Skeletal muscle tissue (tissue), 4 donors: ENCODE results near the gene FBXW7. TPM values are rescaled to one million over a fixed set of nuclear protein-coding genes. Genes with fewer than 3 reads are reported as not detected.

Experiments
- H3K27ac ChIP-seq: one replicate; pipeline ENCODE4 v1.7.0; 2013; ENCODE audit warnings: mild to moderate bottlenecking, low read depth, low read length, inconsistent platforms
- H3K27me3 ChIP-seq, 3 donors: one replicate each; pipeline ENCODE4 v1.7.0; 2013; ENCODE audit warnings: low read length in 3 of 3; ENCODE audit not compliant: control insufficient read depth in 3 of 3, insufficient read depth in 3 of 3
- H3K36me3 ChIP-seq, 3 donors: one replicate each; pipeline ENCODE4 v1.7.0; 2013; ENCODE audit warnings: low read length in 3 of 3; ENCODE audit not compliant: control insufficient read depth in 3 of 3, insufficient read depth in 3 of 3
- H3K4me1 ChIP-seq, 3 donors: one replicate each; pipeline ENCODE4 v1.7.0; 2013; ENCODE audit warnings: low read length in 3 of 3, mild to moderate bottlenecking in 3 of 3; ENCODE audit not compliant: control insufficient read depth in 3 of 3, insufficient read depth in 3 of 3
- H3K4me3 ChIP-seq, 3 donors: one replicate each; pipeline ENCODE4 v1.7.0; 2013; ENCODE audit warnings: low read length in 3 of 3
- H3K9ac ChIP-seq, 3 donors: one replicate each; pipeline ENCODE4 v1.7.0; 2013; ENCODE audit warnings: low read length in 3 of 3, mild to moderate bottlenecking in 3 of 3, moderate library complexity in 2 of 3, low read depth in 1 of 3
- H3K9me3 ChIP-seq, 3 donors: one replicate each; pipeline ENCODE4 v1.7.0; 2013; ENCODE audit warnings: low read length in 3 of 3; ENCODE audit not compliant: control insufficient read depth in 3 of 3
- total RNA-seq: library from RNA; depleted of rRNA; stranded (reverse); fragments of >200 nt; gene quantifications from one replicate; pipeline ENCODE4 v1.2.3, GENCODE V29; 2014
- donor health status: Osteomylitis.

FBXW7 gene
- total RNA-seq, 1 donor from 2014 or later, result 102 TPM

DNA sequence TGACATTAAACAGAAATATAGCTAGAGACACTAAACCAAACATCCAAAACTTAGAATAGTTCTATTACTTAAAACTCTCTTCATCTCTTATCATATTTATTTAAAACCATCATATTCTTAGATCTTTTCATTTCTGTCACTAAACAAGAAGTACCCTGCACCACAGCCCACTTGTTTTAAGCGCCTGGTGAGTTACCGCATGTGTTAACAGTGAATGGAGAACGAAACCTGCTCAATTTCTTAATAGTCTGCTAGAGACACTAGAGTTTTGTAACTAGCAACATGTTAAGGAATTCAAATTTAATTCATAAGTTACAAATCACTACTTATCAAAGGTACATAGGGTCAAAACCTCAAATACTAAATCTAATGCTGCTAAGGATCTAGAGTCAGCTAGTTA is 111.5 kb downstream of the FBXW7 start:
- no peaks in the 10 kb centered on the region for H3K9me3 ChIP-seq
- no peak overlapping the region for H3K27ac ChIP-seq
- H3K9ac ChIP-seq, result no peak overlapping the region

DNA sequence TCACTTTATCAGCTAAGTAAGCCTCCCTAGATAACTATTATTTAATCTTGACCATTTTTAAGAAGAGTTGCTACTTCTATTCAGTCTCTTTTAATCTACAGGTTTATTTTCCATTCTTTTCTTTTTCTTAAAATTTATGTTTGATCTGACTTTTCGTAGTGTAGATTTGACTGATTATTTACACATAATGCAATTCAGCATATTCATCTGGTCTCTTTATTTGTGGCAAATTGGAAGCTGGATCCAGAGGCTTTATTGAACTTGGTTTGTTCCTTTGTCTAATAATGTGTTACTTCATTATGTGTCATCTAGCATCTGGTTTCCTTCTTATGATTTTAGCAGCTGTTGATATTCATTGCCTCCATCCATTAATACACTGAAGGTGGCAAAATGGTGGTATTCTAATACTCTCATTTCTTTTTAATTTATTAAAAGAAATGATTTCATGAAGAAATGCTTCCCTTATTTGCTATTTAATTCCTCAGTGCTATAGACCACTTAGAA is 113.0 kb downstream of the FBXW7 start:
- H3K36me3 ChIP-seq, result no peaks in the 10 kb centered on the region

More for the DNA sequence above, 111.5 kb downstream of the FBXW7 start:
- no peaks in the 10 kb centered on the region for H3K27me3 ChIP-seq
- H3K36me3 ChIP-seq, result no peaks in the 10 kb centered on the region
- H3K4me1 ChIP-seq, result no peaks in the 10 kb centered on the region
- no peak overlapping the region for H3K4me3 ChIP-seq

DNA sequence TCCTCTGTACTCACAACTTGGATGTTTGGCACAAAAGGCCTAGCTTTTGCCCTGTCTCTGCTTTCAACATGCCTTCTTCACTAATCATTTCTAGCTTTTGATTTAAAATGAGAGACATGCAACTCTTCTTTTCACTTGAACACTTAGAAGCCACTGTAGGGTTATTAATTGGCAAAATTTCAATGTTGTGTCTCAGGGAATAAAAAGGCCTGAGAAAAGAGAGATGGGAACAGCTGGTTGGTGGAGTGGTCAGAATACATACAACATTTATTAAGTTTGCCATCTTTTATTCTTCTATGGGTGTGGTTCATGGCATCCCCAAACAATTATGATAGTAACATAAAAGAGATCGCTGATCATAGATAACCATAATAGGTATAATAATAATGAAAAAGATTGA is 114.3 kb downstream of the FBXW7 start:
- H3K4me3 ChIP-seq, result no peak overlapping the region

More for the DNA sequence above, 113.0 kb downstream of the FBXW7 start:
- Histone ChIP-seq H3K9ac (no peak overlapping the region), H3K9me3 (no peaks in the 10 kb centered on the region), H3K27me3 (no peaks in the 10 kb centered on the region), H3K4me1 (no peaks in the 10 kb centered on the region), H3K4me3 (no peak overlapping the region), H3K27ac (no peak overlapping the region)

DNA sequence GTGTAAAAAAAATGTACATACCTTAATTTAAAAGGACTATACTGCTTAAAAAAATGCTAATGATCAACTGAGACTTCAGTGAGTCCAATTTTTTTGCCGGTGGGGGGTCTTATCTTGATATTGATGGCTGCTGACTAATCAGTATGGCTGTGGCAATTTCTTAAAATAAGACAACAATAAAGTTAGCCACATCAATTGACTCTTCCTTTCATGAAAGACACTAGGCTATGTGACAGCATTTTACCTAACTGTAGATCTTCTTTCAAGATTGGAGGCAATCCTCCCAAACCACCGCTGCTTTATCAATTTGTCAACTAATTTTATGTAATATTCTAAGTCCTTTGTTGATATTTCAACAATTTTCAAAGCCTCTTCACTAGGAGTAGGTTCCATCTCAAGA is 116.1 kb downstream of the FBXW7 start:
- H3K27ac ChIP-seq, result no peak overlapping the region
- H3K9me3 ChIP-seq, result no peaks in the 10 kb centered on the region

More for the DNA sequence above, 114.3 kb downstream of the FBXW7 start:
- H3K4me1 ChIP-seq, result no peaks in the 10 kb centered on the region
- no peaks in the 10 kb centered on the region for H3K36me3 ChIP-seq
- no peaks in the 10 kb centered on the region for H3K9me3 ChIP-seq
- H3K9ac ChIP-seq, result no peak overlapping the region
- no peak overlapping the region for H3K27ac ChIP-seq
- H3K27me3 ChIP-seq, result no peaks in the 10 kb centered on the region

DNA sequence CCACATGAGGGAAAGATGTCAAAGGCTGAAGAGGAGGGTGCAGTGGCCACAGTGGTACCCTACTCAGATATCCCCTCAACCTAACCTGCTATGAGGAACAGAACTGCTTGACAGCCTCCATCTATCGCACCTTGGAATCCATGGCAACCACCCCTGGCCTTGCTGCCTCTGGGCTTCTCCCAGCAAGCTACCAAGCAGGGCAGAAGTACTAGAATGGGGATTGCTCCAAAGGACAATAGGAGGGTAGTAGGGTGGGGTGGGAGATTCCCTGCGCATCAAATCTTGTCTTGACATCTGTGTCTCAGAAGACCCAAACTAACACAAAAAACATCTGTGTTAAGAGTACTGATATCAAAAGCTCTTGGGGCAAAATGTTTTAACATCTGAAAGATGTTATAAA is 118.2 kb downstream of the FBXW7 start:
- Histone ChIP-seq H3K27ac (no peak overlapping the region), H3K4me1 (no peaks in the 10 kb centered on the region), H3K36me3 (no peaks in the 10 kb centered on the region), H3K9ac (no peak overlapping the region), H3K27me3 (no peaks in the 10 kb centered on the region), H3K4me3 (no peak overlapping the region), H3K9me3 (no peaks in the 10 kb centered on the region)

More for the DNA sequence above, 116.1 kb downstream of the FBXW7 start:
- no peaks in the 10 kb centered on the region for H3K27me3 ChIP-seq
- H3K4me1 ChIP-seq, result no peaks in the 10 kb centered on the region
- H3K4me3 ChIP-seq, result no peak overlapping the region
- H3K9ac ChIP-seq, result no peak overlapping the region
- H3K36me3 ChIP-seq, result no peaks in the 10 kb centered on the region

DNA sequence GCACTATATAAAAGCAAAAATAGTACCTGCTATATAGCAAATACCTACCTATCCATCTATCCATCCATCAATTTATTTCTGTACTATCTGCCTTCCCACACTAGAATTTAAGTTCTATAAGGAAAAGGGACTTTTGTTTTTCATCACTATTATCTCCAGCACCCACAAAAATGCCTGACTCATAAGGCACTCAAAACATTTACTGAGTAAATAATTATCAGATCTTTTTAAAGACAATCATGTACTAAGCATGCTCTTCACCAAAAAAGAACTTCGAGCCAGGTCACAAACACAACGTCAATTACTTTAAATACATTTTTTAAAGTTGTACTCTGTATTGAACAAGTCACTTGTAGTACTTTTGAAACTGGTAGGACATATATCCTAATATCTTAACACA is 119.9 kb downstream of the FBXW7 start:
- no peak overlapping the region for H3K9ac ChIP-seq
- H3K27ac ChIP-seq, result no peak overlapping the region
- H3K4me3 ChIP-seq, result no peak overlapping the region
- no peaks in the 10 kb centered on the region for H3K4me1 ChIP-seq
- no peaks in the 10 kb centered on the region for H3K9me3 ChIP-seq
- H3K27me3 ChIP-seq, result no peaks in the 10 kb centered on the region
- H3K36me3 ChIP-seq, result no peaks in the 10 kb centered on the region

DNA sequence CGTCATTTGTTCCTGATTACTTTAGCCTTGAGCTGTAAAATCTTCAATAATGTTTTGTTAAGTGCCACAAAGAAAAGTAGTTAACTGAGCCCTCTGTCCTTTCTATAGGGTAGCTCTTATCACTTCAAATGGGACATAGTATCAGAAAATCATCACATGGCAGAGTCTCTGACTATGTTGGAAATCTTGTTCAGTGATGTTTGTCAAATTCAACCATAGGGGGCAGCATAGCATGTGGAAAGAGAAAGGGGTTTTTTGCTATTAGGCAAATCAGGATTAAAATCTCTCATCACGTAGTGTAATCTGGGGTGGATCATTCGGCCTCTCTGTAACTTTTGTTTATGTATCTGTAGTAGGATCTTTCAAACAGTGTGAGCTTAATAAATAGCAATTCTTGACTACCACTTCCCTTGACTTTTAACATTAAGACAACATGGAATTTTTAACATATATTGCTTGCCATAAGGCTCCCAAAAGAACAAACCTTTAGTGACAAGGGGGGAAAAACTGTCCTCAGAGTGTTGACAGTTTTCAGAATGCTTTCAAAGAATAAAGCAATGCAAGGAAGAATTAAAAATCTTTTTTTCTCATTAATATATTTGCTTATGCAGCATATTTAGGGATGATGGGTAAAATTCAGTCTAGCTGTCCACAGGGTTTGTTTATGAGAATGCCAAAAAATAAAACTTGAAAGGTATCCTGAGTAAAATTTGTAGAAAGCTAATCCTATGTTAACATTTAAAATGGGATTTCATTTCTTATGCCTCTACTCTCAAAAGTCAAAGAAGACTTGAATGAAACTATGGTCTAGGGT is 127.2 kb downstream of the FBXW7 start:
- H3K27ac ChIP-seq, result no peak overlapping the region
- no peaks in the 10 kb centered on the region for H3K4me1 ChIP-seq
- H3K9ac ChIP-seq, result no peak overlapping the region
- no peaks in the 10 kb centered on the region for H3K36me3 ChIP-seq
- no peaks in the 10 kb centered on the region for H3K9me3 ChIP-seq
- H3K27me3 ChIP-seq, result no peaks in the 10 kb centered on the region
- no peak overlapping the region for H3K4me3 ChIP-seq

DNA sequence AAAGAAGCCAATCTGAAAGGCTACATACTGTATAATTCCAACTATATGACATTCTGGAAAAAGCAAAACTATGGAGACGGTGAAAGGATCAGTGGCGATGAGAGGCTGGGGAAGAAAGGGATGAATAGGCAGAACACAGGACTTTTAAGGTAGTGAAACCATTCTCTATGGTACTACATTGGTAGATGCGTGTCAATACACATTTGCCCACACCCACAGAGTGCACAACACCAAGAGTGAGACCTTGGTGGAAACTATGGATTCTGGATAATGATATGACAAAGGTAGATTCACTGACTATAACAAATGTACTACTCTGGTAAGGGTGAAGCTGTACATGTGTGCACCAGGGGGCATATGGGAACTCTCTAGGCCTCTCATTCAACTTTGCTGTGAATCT is 134.5 kb downstream of the FBXW7 start:
- H3K9me3 ChIP-seq, result no peaks in the 10 kb centered on the region

DNA sequence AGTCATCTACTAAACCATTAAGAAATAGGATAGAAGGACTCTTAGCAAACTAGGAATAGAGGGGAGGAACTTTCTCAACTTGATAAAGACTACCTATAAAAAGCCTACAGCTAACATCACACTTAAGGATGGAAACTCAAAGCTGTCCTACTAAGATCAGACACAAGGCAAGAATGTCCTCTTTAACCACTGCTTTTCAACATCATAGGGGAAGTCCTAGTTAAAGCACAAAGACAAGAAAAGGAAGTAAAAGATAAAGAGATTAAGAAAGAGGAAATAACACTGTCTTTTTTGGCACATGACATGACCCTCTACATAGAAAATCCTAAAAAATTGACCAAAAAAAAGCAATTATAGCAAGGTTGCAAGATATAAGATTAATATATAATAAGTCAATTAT is 136.6 kb downstream of the FBXW7 start:
- Histone ChIP-seq H3K27ac (no peak overlapping the region), H3K36me3 (no peaks in the 10 kb centered on the region), H3K27me3 (no peaks in the 10 kb centered on the region), H3K9me3 (no peaks in the 10 kb centered on the region), H3K4me3 (no peak overlapping the region), H3K4me1 (no peaks in the 10 kb centered on the region), H3K9ac (no peak overlapping the region)

More for the DNA sequence above, 134.5 kb downstream of the FBXW7 start:
- H3K4me3 ChIP-seq, result no peak overlapping the region
- H3K27me3 ChIP-seq, result no peaks in the 10 kb centered on the region
- no peaks in the 10 kb centered on the region for H3K4me1 ChIP-seq
- no peak overlapping the region for H3K27ac ChIP-seq
- no peak overlapping the region for H3K9ac ChIP-seq
- H3K36me3 ChIP-seq, result no peaks in the 10 kb centered on the region

DNA sequence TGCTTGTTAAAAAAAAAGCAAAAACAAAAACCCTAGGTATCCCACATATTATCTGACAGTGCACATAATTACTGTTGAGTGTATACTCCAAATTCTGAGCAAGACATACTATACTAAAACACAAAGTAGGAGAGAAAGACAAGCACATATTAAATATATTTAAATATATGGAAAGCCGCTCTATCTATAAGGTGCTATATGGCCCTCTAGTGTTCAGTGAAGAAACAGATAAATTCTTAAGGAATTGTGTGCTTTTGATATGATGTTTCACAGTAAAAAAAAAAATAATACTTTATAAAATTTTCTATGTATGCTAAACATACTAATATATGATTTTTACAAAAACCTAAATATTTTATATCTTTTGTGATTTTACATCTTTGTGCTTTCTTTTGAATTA is 137.8 kb downstream of the FBXW7 start:
- no peaks in the 10 kb centered on the region for H3K36me3 ChIP-seq
- no peak overlapping the region for H3K27ac ChIP-seq
- no peak overlapping the region for H3K4me3 ChIP-seq

More for the DNA sequence above, 137.8 kb downstream of the FBXW7 start:
- H3K9ac ChIP-seq, result no peak overlapping the region
- H3K9me3 ChIP-seq, result no peaks in the 10 kb centered on the region
- no peaks in the 10 kb centered on the region for H3K27me3 ChIP-seq
- no peaks in the 10 kb centered on the region for H3K4me1 ChIP-seq
